ENCODE data around the gene KCND3. TPM values are rescaled to one million over a fixed set of nuclear protein-coding genes. Genes with fewer than 3 reads are reported as not detected.

The KCND3 gene
- total and polyA plus RNA-seq, 2 experiments from 2014 or later: 0.10 to 0.18 TPM

- no peak overlapping the region for H3K27ac ChIP-seq (ENCODE audit: low read depth)
- no peak overlapping the region for H3K4me2 ChIP-seq
- no peaks in the 10 kb centered on the region for H3F3A ChIP-seq (replicated peaks; ENCODE audit: low read depth)
- H3K9me2 ChIP-seq (ENCODE audit: insufficient read depth): peaks cover 4% of the 10 kb centered on the region; the same call in 1 of the 2 replicates
- DNase-seq (ENCODE audit: low spot score) (no peak), ATAC-seq (no peak)
- Mint-ChIP-seq H3K27ac (no peak overlapping the region), H3K4me3 (no peak overlapping the region), H3K36me3 (ENCODE audit: low read depth) (peaks cover 5% of the 10 kb centered on the region; the same call in 1 of the 3 replicates), H3K27me3 (ENCODE audit: insufficient read depth, low read depth, poor library complexity) (peaks cover 12% of the 10 kb centered on the region), H3K9me3 (peaks cover 10% of the 10 kb centered on the region), H3K4me1 (peaks cover 18% of the 10 kb centered on the region)
- no peaks in the 10 kb centered on the region for H3K36me3 ChIP-seq (ENCODE audit: insufficient read depth)
- H2AFZ ChIP-seq: no peak overlapping the region
- no peaks in the 10 kb centered on the region for H3K27me3 ChIP-seq (ENCODE audit: insufficient read depth)
- no peak overlapping the region for H3K4me3 ChIP-seq
- H4K20me1 ChIP-seq (replicated peaks; ENCODE audit: insufficient read depth): no peaks in the 10 kb centered on the region
- H3K79me2 ChIP-seq (replicated peaks; ENCODE audit: insufficient read depth): no peaks in the 10 kb centered on the region
- TF ChIP-seq ETS1 (IDR thresholded peaks at IDR 0.05): no peak
- no peak for TF ChIP-seq STAT1 (IDR thresholded peaks at IDR 0.05; ENCODE audit: unreplicated experiment)
- TF ChIP-seq EZH2phosphoT487 (IDR thresholded peaks at IDR 0.05; ENCODE audit: unreplicated experiment): no peak
- TF ChIP-seq REST (IDR thresholded peaks at IDR 0.05; ENCODE audit: unreplicated experiment): no peak
- no peak for TF ChIP-seq EZH2 (IDR thresholded peaks at IDR 0.05; ENCODE audit: low read depth, unreplicated experiment)
- no peak for TF ChIP-seq JUNB (IDR thresholded peaks at IDR 0.05; ENCODE audit: unreplicated experiment)
- no peak for TF ChIP-seq ZNF114 (CRISPR knock-in tag; IDR thresholded peaks at IDR 0.05)
- no peak for TF ChIP-seq NANOG (IDR thresholded peaks at IDR 0.05; ENCODE audit: borderline replicate concordance)
- no peak for TF ChIP-seq ZNF331 (CRISPR knock-in tag; IDR thresholded peaks at IDR 0.05; ENCODE audit: low read depth)
- no peak for TF ChIP-seq POLR2AphosphoS5 (IDR thresholded peaks at IDR 0.05; ENCODE audit: low read depth)
- TF ChIP-seq CREB1 (CRISPR knock-in tag; IDR thresholded peaks at IDR 0.05; ENCODE audit: low read depth): no peak
- TF ChIP-seq CTCF (conservative IDR thresholded peaks at IDR 0.05; ENCODE audit: low read depth in 2 of 2): no peak
- no peak for TF ChIP-seq ZNF462 (CRISPR knock-in tag; IDR thresholded peaks at IDR 0.05)
- H3K4me1 ChIP-seq (ENCODE audit: insufficient read depth): no peaks in the 10 kb centered on the region; the same call in 1 of the 2 replicates
Measured at GRCh38 chr1:111980686-111981085, 8.8 kb downstream of the KCND3 start.
